GM18909 (cell line): ENCODE data around the gene WIZ.

Experiments used
- ATAC-seq: cut with Tn5 transposase; IDR thresholded peaks from one replicate; pipeline ENCODE4 v1.9.1; 2021; ENCODE audit warnings: mild to moderate bottlenecking; ENCODE audit not compliant: unreplicated experiment, poor library complexity

Gene WIZ

GRCh38 chr19:15393963-15394362 lies 55.8 kb downstream of the WIZ start:
- ATAC-seq: no peak

- no peak for ATAC-seq
Observed at GRCh38 chr19:15390814-15391213, 58.9 kb downstream of the WIZ start.

- ATAC-seq: no peak
Observed at GRCh38 chr19:15381864-15382263, 67.9 kb downstream of the WIZ start.

GRCh38 chr19:15381429-15381828 lies 68.3 kb downstream of the WIZ start:
- no peak for ATAC-seq

GRCh38 chr19:15379999-15380647 lies 69.6 kb downstream of the WIZ start:
- ATAC-seq: peak; percentile 31

GRCh38 chr19:15379083-15379998 lies 70.4 kb downstream of the WIZ start, which contains the start of gene AKAP8:
Gene AKAP8, minus strand, starts transcription at chr19:15379787. Its CDS starts 56 bp downstream, at chr19:15379731.
- ATAC-seq: peak; percentile 85

- ATAC-seq: no peak
Observed at GRCh38 chr19:15378534-15379082, 71.1 kb downstream of the WIZ start.

- ATAC-seq: no peak
Observed at GRCh38 chr19:15374796-15375440, 74.8 kb downstream of the WIZ start.

- ATAC-seq: no peak
Observed at GRCh38 chr19:15374105-15374651, 75.6 kb downstream of the WIZ start.

GRCh38 chr19:15373644-15374043 lies 76.1 kb downstream of the WIZ start:
- ATAC-seq: no peak

GRCh38 chr19:15372891-15373301 lies 76.9 kb downstream of the WIZ start:
- ATAC-seq: no peak

- no peak for ATAC-seq
Observed at GRCh38 chr19:15372470-15372869, 77.3 kb downstream of the WIZ start.

GRCh38 chr19:15371786-15372380 lies 77.9 kb downstream of the WIZ start:
- ATAC-seq: no peak

GRCh38 chr19:15371119-15371518 lies 78.6 kb downstream of the WIZ start:
- no peak for ATAC-seq
